ENCODE data around the gene BAHCC1. TPM values are rescaled to one million over a fixed set of nuclear protein-coding genes. Genes with fewer than 3 reads are reported as not detected.
"Not testable (repeated sequence)": the region's sequence is repeated elsewhere in the genome, so short reads cannot be mapped to it uniquely, and the experiment has no call there.

Gene BAHCC1
- total RNA-seq, 2 donors from 2014 or later, result 12.5 to 26.3 TPM

DNA sequence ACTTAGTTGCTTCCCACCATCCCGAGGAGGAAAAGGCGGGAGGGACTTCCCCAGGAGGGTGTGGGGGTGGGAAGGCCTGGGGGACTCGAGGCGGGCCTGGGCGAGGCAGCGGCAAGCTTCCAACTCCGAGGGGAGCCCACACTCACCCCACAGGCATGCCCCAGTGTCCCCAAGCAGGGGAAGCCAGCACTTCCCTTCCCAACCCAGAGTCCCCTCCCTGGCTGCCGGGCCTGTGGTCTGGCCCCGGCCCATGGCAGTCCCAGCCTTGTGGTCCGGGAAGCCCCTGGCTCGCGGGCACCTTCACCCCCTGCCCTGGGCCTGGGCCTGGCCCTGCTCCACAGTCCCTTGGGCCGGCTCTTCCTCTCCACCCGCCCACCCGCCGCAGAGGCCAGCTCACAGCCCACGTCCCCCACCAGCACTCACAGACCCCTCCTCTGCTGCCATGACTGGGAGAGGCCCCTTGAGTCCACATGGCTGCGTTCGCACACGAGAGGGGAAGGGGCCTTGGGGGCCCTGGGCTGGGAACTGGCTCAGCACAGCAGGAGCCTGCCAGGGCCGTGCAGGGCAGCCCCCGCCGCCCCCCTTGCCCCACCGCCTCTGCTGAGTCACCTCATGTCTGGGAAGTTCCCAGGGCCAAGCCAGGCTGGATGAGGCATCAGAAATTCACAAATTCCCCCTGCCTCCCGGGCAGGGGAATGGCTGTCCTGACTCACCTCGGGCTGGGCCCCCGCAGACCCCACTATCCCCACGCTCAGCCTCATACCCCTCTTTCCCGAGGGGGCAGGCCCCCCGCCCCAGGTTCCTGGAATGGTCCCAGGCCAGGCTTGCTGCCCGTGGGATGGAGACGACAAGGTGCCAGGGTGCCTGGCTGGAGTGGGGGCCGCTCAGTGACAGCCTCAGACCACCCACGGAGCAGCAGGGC is 27.8 kb downstream of the BAHCC1 start:
- peaks cover 25% of the 10 kb centered on the region for H3K4me1 ChIP-seq
- H3K36me3 ChIP-seq, result no peaks in the 10 kb centered on the region
- H3K27me3 ChIP-seq, result no peaks in the 10 kb centered on the region
- H3K4me3 ChIP-seq, result no peak overlapping the region
- no peak for DNase-seq
- H3K9ac ChIP-seq (ENCODE audit: low read depth in 2 of 2, low read length in 2 of 2), result peak overlapping the region in 1 of 2 donors; percentile 33
- TF ChIP-seq, protein P1, sequence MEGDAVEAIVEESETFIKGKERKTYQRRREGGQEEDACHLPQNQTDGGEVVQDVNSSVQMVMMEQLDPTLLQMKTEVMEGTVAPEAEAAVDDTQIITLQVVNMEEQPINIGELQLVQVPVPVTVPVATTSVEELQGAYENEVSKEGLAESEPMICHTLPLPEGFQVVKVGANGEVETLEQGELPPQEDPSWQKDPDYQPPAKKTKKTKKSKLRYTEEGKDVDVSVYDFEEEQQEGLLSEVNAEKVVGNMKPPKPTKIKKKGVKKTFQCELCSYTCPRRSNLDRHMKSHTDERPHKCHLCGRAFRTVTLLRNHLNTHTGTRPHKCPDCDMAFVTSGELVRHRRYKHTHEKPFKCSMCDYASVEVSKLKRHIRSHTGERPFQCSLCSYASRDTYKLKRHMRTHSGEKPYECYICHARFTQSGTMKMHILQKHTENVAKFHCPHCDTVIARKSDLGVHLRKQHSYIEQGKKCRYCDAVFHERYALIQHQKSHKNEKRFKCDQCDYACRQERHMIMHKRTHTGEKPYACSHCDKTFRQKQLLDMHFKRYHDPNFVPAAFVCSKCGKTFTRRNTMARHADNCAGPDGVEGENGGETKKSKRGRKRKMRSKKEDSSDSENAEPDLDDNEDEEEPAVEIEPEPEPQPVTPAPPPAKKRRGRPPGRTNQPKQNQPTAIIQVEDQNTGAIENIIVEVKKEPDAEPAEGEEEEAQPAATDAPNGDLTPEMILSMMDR (IDR thresholded peaks at IDR 0.05), result no peak
- intact Hi-C loops (cut with DNase I), result no loop called here
- no peaks in the 10 kb centered on the region for H3K9me3 ChIP-seq
- H3K27ac ChIP-seq, result peak overlapping the region; percentile 86

GRCh38 chr17:81423698-81424071 is 28.4 kb downstream of the BAHCC1 start:
- peaks cover 28% of the 10 kb centered on the region for H3K4me1 ChIP-seq
- no peaks in the 10 kb centered on the region for H3K9me3 ChIP-seq
- peak overlapping the region in 1 of 2 donors; percentile 35 for H3K9ac ChIP-seq (ENCODE audit: low read depth in 2 of 2, low read length in 2 of 2)
- no peak overlapping the region for H3K4me3 ChIP-seq
- no peak for DNase-seq
- no peaks in the 10 kb centered on the region for H3K27me3 ChIP-seq
- intact Hi-C loops (cut with DNase I), result no loop called here
- peak overlapping the region; percentile 44 for H3K27ac ChIP-seq
- TF ChIP-seq, protein P1 (IDR thresholded peaks at IDR 0.05), result no peak
- H3K36me3 ChIP-seq, result no peaks in the 10 kb centered on the region

GRCh38 chr17:81424151-81425017 is 29.1 kb downstream of the BAHCC1 start:
- H3K4me1 ChIP-seq, result peaks cover 29% of the 10 kb centered on the region
- H3K27ac ChIP-seq, result no peak overlapping the region
- intact Hi-C loops (cut with DNase I), result no loop called here
- no peak overlapping the region for H3K9ac ChIP-seq (ENCODE audit: low read depth in 2 of 2, low read length in 2 of 2)
- no peak for DNase-seq
- TF ChIP-seq, protein P1 (IDR thresholded peaks at IDR 0.05), result no peak
- no peak overlapping the region for H3K4me3 ChIP-seq
- no peaks in the 10 kb centered on the region for H3K9me3 ChIP-seq
- no peaks in the 10 kb centered on the region for H3K36me3 ChIP-seq
- H3K27me3 ChIP-seq, result no peaks in the 10 kb centered on the region

DNA sequence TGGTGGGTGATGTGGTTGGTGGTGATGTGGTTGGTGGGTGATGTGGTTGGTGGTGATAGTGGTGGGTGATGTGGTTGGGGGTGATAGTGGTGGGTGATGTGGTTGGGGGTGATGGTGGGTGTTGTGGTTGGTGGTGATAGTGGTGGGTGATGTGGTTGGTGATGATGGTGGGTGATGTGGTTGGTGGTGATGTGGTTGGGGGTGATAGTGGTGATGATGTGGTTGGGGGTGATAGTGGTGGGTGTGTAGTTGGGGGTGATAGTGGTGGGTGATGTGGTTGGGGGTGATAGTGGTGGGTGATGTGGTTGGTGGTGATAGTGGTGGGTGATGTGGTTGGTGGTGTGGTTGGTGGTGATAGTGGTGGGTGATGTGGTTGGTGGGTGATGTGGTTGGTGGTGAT is 29.8 kb downstream of the BAHCC1 start:
- H3K36me3 ChIP-seq; H3K4me3 ChIP-seq; DNase-seq; H3K27me3 ChIP-seq; intact Hi-C loops (cut with DNase I); H3K9ac ChIP-seq (ENCODE audit: low read depth in 2 of 2, low read length in 2 of 2); H3K27ac ChIP-seq; H3K9me3 ChIP-seq: not testable (repeated sequence)
- peaks cover 31% of the 10 kb centered on the region for H3K4me1 ChIP-seq

DNA sequence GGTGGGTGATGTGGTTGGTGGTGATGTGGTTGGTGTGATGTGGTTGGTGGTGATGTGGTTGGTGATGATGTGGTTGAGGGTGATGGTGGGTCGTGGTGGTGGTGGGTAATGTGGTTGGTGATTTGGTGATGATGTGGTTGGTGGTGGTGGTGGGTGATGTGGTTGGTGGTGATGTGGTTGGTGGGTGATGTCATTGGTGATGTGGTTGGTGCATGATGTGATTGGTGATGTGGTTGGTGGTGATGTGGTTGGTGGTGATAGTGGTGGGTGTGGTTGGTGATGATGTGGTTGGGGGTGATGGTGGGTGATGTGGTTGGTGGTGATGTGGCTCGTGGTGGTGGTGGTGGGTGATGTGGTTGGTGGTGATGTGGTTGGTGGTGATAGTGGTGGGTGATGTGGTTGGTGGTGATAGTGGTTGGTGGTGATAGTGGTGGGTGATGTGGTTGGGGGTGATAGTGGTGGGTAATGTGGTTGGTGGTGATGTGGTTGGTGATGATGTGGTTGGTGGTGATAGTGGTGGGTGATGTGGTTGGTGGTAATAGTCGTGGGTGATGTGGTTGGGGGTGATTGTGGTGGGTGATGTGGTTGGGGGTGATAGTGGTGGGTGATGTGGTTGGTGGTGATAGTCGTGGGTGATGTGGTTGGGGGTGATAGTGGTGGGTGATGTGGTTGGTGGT is 30.6 kb downstream of the BAHCC1 start:
- H3K27ac ChIP-seq; H3K9ac ChIP-seq (ENCODE audit: low read depth in 2 of 2, low read length in 2 of 2); H3K27me3 ChIP-seq; intact Hi-C loops (cut with DNase I); H3K9me3 ChIP-seq; DNase-seq; H3K36me3 ChIP-seq; H3K4me3 ChIP-seq: not testable (repeated sequence)
- H3K4me1 ChIP-seq, result peaks cover 31% of the 10 kb centered on the region

Data from colonic mucosa (tissue), 4 donors.